ENCODE data around the gene TPO. TPM values are rescaled to one million over a fixed set of nuclear protein-coding genes. Genes with fewer than 3 reads are reported as not detected.

TPO gene
- 0.68 TPM for polyA plus RNA-seq (2012; ENCODE audit: insufficient read length, low read depth)

- TF ChIP-seq SIN3A (IDR thresholded peaks at IDR 0.05; ENCODE audit: borderline replicate concordance, insufficient read depth, low read length) (no peak), REST (IDR thresholded peaks at IDR 0.05; ENCODE audit: insufficient read depth in 1 of 2, low read depth in 2 of 2, low read length in 2 of 2) (no peak), POLR2AphosphoS5 (IDR thresholded peaks at IDR 0.05; ENCODE audit: low read depth, low read length) (no peak), TAF1 (IDR thresholded peaks at IDR 0.05; ENCODE audit: borderline replicate concordance, insufficient read depth, low read length) (no peak), FOXP2 (optimal IDR thresholded peaks at IDR 0.05; ENCODE audit: borderline replicate concordance, extremely low read depth, extremely low read length, insufficient read depth) (no peak)
Observed at GRCh38 chr2:1413156-1413710, at the start of gene TPO. Gene TPO (plus strand): TSS chr2:1413463. CDS start chr2:1414409, 946 bp downstream.

- TF ChIP-seq FOXP2 (optimal IDR thresholded peaks at IDR 0.05; ENCODE audit: borderline replicate concordance, extremely low read depth, extremely low read length, insufficient read depth): no peak
- no peak for TF ChIP-seq SIN3A (IDR thresholded peaks at IDR 0.05; ENCODE audit: borderline replicate concordance, insufficient read depth, low read length)
- TF ChIP-seq REST (IDR thresholded peaks at IDR 0.05; ENCODE audit: insufficient read depth in 1 of 2, low read depth in 2 of 2, low read length in 2 of 2): no peak
- TF ChIP-seq POLR2AphosphoS5 (IDR thresholded peaks at IDR 0.05; ENCODE audit: low read depth, low read length): no peak
- no peak for TF ChIP-seq TAF1 (IDR thresholded peaks at IDR 0.05; ENCODE audit: borderline replicate concordance, insufficient read depth, low read length)
Observed at GRCh38 chr2:1366546-1367134, 46.6 kb upstream of the TPO start.

- TF ChIP-seq TAF1 (IDR thresholded peaks at IDR 0.05; ENCODE audit: borderline replicate concordance, insufficient read depth, low read length): no peak
- no peak for TF ChIP-seq REST (IDR thresholded peaks at IDR 0.05; ENCODE audit: insufficient read depth in 1 of 2, low read depth in 2 of 2, low read length in 2 of 2)
- no peak for TF ChIP-seq FOXP2 (optimal IDR thresholded peaks at IDR 0.05; ENCODE audit: borderline replicate concordance, extremely low read depth, extremely low read length, insufficient read depth)
- TF ChIP-seq POLR2AphosphoS5 (IDR thresholded peaks at IDR 0.05; ENCODE audit: low read depth, low read length): no peak
- TF ChIP-seq SIN3A (IDR thresholded peaks at IDR 0.05; ENCODE audit: borderline replicate concordance, insufficient read depth, low read length): no peak
Observed at GRCh38 chr2:1367601-1368000, 45.7 kb upstream of the TPO start.

GRCh38 chr2:1369905-1370304, 43.4 kb upstream of the TPO start:
- no peak for TF ChIP-seq TAF1 (IDR thresholded peaks at IDR 0.05; ENCODE audit: borderline replicate concordance, insufficient read depth, low read length)
- no peak for TF ChIP-seq SIN3A (IDR thresholded peaks at IDR 0.05; ENCODE audit: borderline replicate concordance, insufficient read depth, low read length)
- TF ChIP-seq POLR2AphosphoS5 (IDR thresholded peaks at IDR 0.05; ENCODE audit: low read depth, low read length): no peak
- no peak for TF ChIP-seq FOXP2 (optimal IDR thresholded peaks at IDR 0.05; ENCODE audit: borderline replicate concordance, extremely low read depth, extremely low read length, insufficient read depth)
- no peak for TF ChIP-seq REST (IDR thresholded peaks at IDR 0.05; ENCODE audit: insufficient read depth in 1 of 2, low read depth in 2 of 2, low read length in 2 of 2)

All from PFSK-1 (cell line).